ENCODE measurements around the gene NENF.

GRCh38 chr1:212451416-212452322 is 18.9 kb downstream of the NENF start:
- TF ChIP-seq, protein P1, sequence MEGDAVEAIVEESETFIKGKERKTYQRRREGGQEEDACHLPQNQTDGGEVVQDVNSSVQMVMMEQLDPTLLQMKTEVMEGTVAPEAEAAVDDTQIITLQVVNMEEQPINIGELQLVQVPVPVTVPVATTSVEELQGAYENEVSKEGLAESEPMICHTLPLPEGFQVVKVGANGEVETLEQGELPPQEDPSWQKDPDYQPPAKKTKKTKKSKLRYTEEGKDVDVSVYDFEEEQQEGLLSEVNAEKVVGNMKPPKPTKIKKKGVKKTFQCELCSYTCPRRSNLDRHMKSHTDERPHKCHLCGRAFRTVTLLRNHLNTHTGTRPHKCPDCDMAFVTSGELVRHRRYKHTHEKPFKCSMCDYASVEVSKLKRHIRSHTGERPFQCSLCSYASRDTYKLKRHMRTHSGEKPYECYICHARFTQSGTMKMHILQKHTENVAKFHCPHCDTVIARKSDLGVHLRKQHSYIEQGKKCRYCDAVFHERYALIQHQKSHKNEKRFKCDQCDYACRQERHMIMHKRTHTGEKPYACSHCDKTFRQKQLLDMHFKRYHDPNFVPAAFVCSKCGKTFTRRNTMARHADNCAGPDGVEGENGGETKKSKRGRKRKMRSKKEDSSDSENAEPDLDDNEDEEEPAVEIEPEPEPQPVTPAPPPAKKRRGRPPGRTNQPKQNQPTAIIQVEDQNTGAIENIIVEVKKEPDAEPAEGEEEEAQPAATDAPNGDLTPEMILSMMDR (conservative IDR thresholded peaks at IDR 0.05 in 1 of 2, IDR thresholded peaks at IDR 0.05 in 1 of 2; ENCODE audit: low read depth in 1 of 2, low read length in 2 of 2), result no peak
- no peak for TF ChIP-seq EZH2 (IDR thresholded peaks at IDR 0.05; ENCODE audit: low read length, missing control alignments)
